K562 (cell line): ENCODE measurements around the gene BAIAP2. TPM values are rescaled to one million over a fixed set of nuclear protein-coding genes. Genes with fewer than 3 reads are reported as not detected.

Experiments
- ATAC-seq: fragments of 200-7000 bp; cut with Tn5 transposase; 3 replicates; pipeline ENCODE4 v1.9.1; 2020; ENCODE audit warnings: moderate library complexity
- BruUV-seq: library from RNA; stranded (reverse); fragments of 400-500 nt; replicated peaks from 2 replicates; lab custom pipeline; 2021; lab: Mats Ljungman, UMichigan
- CTCF ChIA-PET: fragments of 300-600 bp; formaldehyde crosslinking; extraction: SDS; loops from one replicate; lab custom pipeline; 2021; ENCODE audit warnings: low intra/inter-chr PET ratio; lab: Yijun Ruan, JAX
- POLR2A ChIA-PET: fragments of 300-600, 350-650 bp; sonication (Branson Sonifier 250); formaldehyde crosslinking; extraction: SDS; loops from one replicate; lab custom pipeline; 2021; ENCODE audit warnings: antibody characterized with exemption, inconsistent platforms; lab: Yijun Ruan, JAX
- DNase-seq, 4 experiments: peaks; one replicate each; pipeline versions ENCODE4 v3.0.0 to v3.0.0-alpha.2; 2011 to 2018; ENCODE audit warnings: low spot score in 3 of 4, mixed read lengths in 3 of 4; ENCODE audit errors: extremely low read depth in 1 of 4
- FAIRE-seq: peaks from 2 replicates; lab custom pipeline; 2011; peaks lifted over from hg19 to GRCh38; lab: Jason Lieb, UNC
- H2AFZ ChIP-seq: 2 replicates; pipeline ENCODE4 v1.6.0; 2011; ENCODE audit warnings: low read depth, low read length, control low read depth, inconsistent platforms
- H3K27ac ChIP-seq: fragments of 200-600 bp; 3 replicates; pipeline ENCODE4 v1.8.0; 2011; ENCODE audit warnings: low read depth, mild to moderate bottlenecking, control low read depth, inconsistent platforms, low read length, moderate library complexity, mixed read lengths; ENCODE audit errors: extremely low read depth
- H3K27me3 ChIP-seq, 2 experiments: fragments of 300-600 bp in 1 of 2; 2 replicates in 1 of 2; 3 replicates in 1 of 2; pipeline versions ENCODE4 v1.6.0 to v1.8.0; 2011; ENCODE audit warnings: inconsistent platforms in 2 of 2, low read length in 2 of 2, mild to moderate bottlenecking in 1 of 2, mixed read lengths in 1 of 2, moderate library complexity in 1 of 2; ENCODE audit not compliant: control insufficient read depth in 2 of 2, insufficient read depth in 2 of 2
- H3K36me3 ChIP-seq: fragments of 300-600 bp; 3 replicates; pipeline ENCODE4 v1.8.0; 2011; ENCODE audit warnings: mild to moderate bottlenecking, low read length, inconsistent platforms; ENCODE audit not compliant: control insufficient read depth, insufficient read depth
- H3K4me1 ChIP-seq, 2 experiments: fragments of 200-600 bp in 1 of 2; replicated peaks in 1 of 2; 2 replicates in 1 of 2; 3 replicates in 1 of 2; pipeline versions ENCODE4 v1.5.1 to v1.8.0; 2011; ENCODE audit warnings: inconsistent platforms in 2 of 2, low read length in 2 of 2, mild to moderate bottlenecking in 1 of 2, mixed read lengths in 1 of 2, moderate library complexity in 1 of 2; ENCODE audit not compliant: control insufficient read depth in 2 of 2, insufficient read depth in 2 of 2
- H3K4me2 ChIP-seq: 2 replicates; pipeline ENCODE4 v1.6.1; 2011; ENCODE audit warnings: low read length, control low read depth, inconsistent platforms, mixed read lengths; ENCODE audit not compliant: insufficient read depth
- H3K4me3 ChIP-seq: fragments of 200-600 bp; sonication (generic), shearing (Covaris generic); 2 replicates; pipeline ENCODE4 v1.5.1; 2016; ENCODE audit warnings: control low read depth, inconsistent platforms
- H3K79me2 ChIP-seq: fragments of 200-600 bp; 3 replicates; pipeline ENCODE4 v1.8.0; 2011; ENCODE audit warnings: low read length, inconsistent platforms; ENCODE audit not compliant: control insufficient read depth, insufficient read depth
- H3K9ac ChIP-seq, 2 experiments: 2 replicates each; pipeline versions ENCODE4 v1.6.0 to v1.6.1; 2011; ENCODE audit warnings: low read depth in 2 of 2, low read length in 2 of 2, control low read depth in 1 of 2, inconsistent platforms in 1 of 2, mild to moderate bottlenecking in 1 of 2, mixed read lengths in 1 of 2; ENCODE audit not compliant: insufficient read depth in 1 of 2
- H3K9me1 ChIP-seq: one replicate; pipeline ENCODE4 v1.6.0; 2011; ENCODE audit warnings: inconsistent platforms, mild to moderate bottlenecking, low read length, moderate library complexity; ENCODE audit not compliant: control insufficient read depth, insufficient read depth
- H3K9me3 ChIP-seq: replicated peaks from 2 replicates; pipeline ENCODE4 v1.5.1; 2011; ENCODE audit warnings: low read depth, low read length, inconsistent platforms; ENCODE audit not compliant: control insufficient read depth, insufficient read depth
- H4K20me1 ChIP-seq: replicated peaks from 2 replicates; pipeline ENCODE4 v1.6.1; 2011; ENCODE audit warnings: low read length, inconsistent platforms, mixed read lengths; ENCODE audit not compliant: control insufficient read depth, insufficient read depth
- CC2D1A ChIP-seq: fragments of 450-650 bp; IDR thresholded peaks from 2 replicates; pipeline ENCODE4 v1.6.1; 2017; ENCODE audit warnings: mild to moderate bottlenecking
- ELF4 ChIP-seq: fragments of 450-650 bp; formaldehyde crosslinking; IDR thresholded peaks from 2 replicates; pipeline ENCODE4 v1.4.0; 2022; ENCODE audit warnings: missing genetic modification characterization
- FOS ChIP-seq: IDR thresholded peaks from 3 replicates; pipeline ENCODE4 v1.6.1; 2011; ENCODE audit not compliant: insufficient read length; ENCODE audit errors: extremely low read depth
- MTF1 ChIP-seq: fragments of 250-450 bp; sonication (Bioruptor Pico); IDR thresholded peaks from 2 replicates; pipeline ENCODE4 v1.9.0; 2021; ENCODE audit warnings: moderate library complexity, mild to moderate bottlenecking, inconsistent platforms, borderline replicate concordance
- NELFE ChIP-seq: IDR thresholded peaks from 2 replicates; pipeline ENCODE4 v1.6.1; 2011; ENCODE audit warnings: mild to moderate bottlenecking; ENCODE audit not compliant: insufficient read depth, insufficient read length
- SREBF1 ChIP-seq: fragments of 150-350 bp; IDR thresholded peaks from 2 replicates; pipeline ENCODE4 v1.6.1; 2014; ENCODE audit warnings: antibody characterized with exemption, low read depth, low read length, borderline replicate concordance
- ZNF780A ChIP-seq: fragments of 250-450 bp; sonication (Bioruptor Pico); IDR thresholded peaks from 2 replicates; pipeline ENCODE4 v1.5.0; 2021; ENCODE audit warnings: mild to moderate bottlenecking
- WGBS: fragments of 100-300 bp; shearing (Covaris generic); methylation state at CpG from one replicate; pipeline ENCODE4 v1.1.6; 2016; ENCODE audit warnings: low coverage, mixed read lengths; ENCODE audit not compliant: insufficient coverage; ENCODE audit errors: missing lambda C conversion rate; 5-methylcytosine and 5-hydroxymethylcytosine counted together
- in situ Hi-C: fragments of 300-500 bp; cut with MboI; formaldehyde crosslinking; loops from 4 replicates; pipeline ENCODE4 v1.15.0; 2018; ENCODE audit warnings: inconsistent platforms, mixed read lengths
- intact Hi-C: fragments of 100-400 bp; cut with micrococcal nuclease; formaldehyde crosslinking; loops from 2 replicates; pipeline ENCODE4 v1.14.2; 2022
- polyA plus RNA-seq, 8 experiments: library from polyadenylated mRNA; depleted of rRNA in 4 of 8; stranded (reverse) in 5 of 8; unstranded in 3 of 8; fragments of >200 nt; fragmentation: Nextera tagmentation in 2 of 8; fragmentation: Illumina TruSeq in 1 of 8; extraction: Ambion mirVana in 2 of 8; extraction: Trizol in 1 of 8; gene quantifications; 2 replicates each; pipeline versions ENCODE4 v1.2.1 to v1.2.3, GENCODE V29; 2011 to 2014; ENCODE audit warnings: inconsistent platforms in 1 of 8, missing spikeins in 1 of 8
- total RNA-seq, 7 experiments: library from RNA; depleted of rRNA in 6 of 7; stranded (reverse); fragments of >200 nt in 6 of 7; fragmentation: Illumina TruSeq in 2 of 7; extraction: Trizol in 2 of 7; gene quantifications; 2 replicates each; pipeline versions ENCODE4 v1.2.1 to v1.2.3, GENCODE V29; 2011 to 2021; ENCODE audit warnings: low replicate concordance in 1 of 7
- TF ChIP-seq, protein P1 (sequence below): fragments of 450-650 bp; formaldehyde crosslinking; IDR thresholded peaks from 2 replicates; pipeline ENCODE4 v1.4.0; 2022; ENCODE audit warnings: mild to moderate bottlenecking, moderate library complexity

BAIAP2 gene
- total and polyA plus RNA-seq, 9 of the 15 experiments (the other 6 are each of a cell fraction or from before 2014, with no cell fraction given): 2.3 to 51.6 (median 18.4) TPM

DNA sequence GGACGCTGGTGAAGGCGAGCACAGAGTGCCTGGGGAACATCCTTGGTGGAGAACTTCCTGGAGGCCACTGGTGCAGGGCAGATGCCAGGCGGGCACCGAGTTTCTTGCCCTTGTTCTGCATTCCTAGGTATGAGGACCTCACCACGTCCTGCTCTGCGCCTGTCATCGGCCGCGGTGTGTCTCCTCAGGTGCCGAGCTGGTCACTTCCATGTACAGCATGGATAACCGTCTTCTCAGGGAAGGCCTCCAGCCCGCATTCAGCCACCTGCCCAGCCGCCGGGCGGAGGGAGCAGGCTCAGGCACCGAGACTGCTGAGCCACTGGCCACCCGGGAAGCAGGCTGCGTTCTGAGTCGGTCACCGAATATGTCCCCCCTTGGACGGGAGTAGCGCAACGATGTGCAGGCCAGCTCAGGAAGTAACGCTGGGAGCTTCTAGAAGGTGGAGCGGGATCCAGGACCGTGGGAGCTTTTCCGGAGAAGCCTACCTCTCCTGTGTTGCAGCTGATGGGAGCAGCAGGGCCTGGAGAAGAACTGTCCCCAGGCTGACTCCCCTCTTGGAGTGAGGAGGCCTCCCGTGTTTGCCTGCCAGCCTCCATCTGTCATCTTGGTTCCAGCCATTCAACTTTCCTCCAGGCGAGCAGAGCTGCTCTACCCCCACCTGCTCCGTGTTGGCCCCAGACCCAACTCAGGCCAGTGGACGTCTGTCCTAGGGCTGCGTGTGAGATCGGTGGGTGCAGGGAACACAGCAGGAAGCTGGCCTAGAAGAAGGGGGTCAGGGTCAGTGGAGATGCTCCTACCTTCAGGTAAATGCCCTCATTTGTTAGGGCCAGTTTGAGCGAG, 2.1 kb upstream of the BAIAP2 start:
- CTCF ChIA-PET: no interaction called here
- 74% methylated on average over 28 of the region's 34 CpGs for WGBS
- no peaks in the 10 kb centered on the region for H3K9me1 ChIP-seq
- no peak overlapping the region for H3K27ac ChIP-seq
- no peak overlapping the region for H3K4me2 ChIP-seq
- no peak overlapping the region for H2AFZ ChIP-seq
- TF ChIP-seq FOS (no peak), ELF4 (CRISPR knock-in tag) (no peak), NELFE (no peak), CC2D1A (no peak), ZNF780A (CRISPR knock-in tag) (no peak), MTF1 (no peak), SREBF1 (no peak)
- TF ChIP-seq, protein P1, sequence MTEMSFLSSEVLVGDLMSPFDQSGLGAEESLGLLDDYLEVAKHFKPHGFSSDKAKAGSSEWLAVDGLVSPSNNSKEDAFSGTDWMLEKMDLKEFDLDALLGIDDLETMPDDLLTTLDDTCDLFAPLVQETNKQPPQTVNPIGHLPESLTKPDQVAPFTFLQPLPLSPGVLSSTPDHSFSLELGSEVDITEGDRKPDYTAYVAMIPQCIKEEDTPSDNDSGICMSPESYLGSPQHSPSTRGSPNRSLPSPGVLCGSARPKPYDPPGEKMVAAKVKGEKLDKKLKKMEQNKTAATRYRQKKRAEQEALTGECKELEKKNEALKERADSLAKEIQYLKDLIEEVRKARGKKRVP: no peak
- TF ChIP-seq, all 486 proteins: peak for 0
- Histone ChIP-seq H3K36me3 (peaks cover 14% of the 10 kb centered on the region; the same call in 2 of the 3 replicates), H3K9me3 (no peaks in the 10 kb centered on the region), H3K79me2 (peaks cover 30% of the 10 kb centered on the region), H3K4me1 (peaks cover 13 to 68% of the 10 kb centered on the region in 2 experiments), H3K9ac (no peak overlapping the region), H4K20me1 (peaks cover 16% of the 10 kb centered on the region; the same call in 1 of the 2 replicates), H3K4me3 (no peak overlapping the region), H3K27me3 (no peaks in the 10 kb centered on the region)
- in situ Hi-C loops (no loop called here), intact Hi-C loops (no loop called here)
- DNase-seq: no peak
- POLR2A ChIA-PET: interaction anchor here (0.6 to 1.1 kb wide), 6 partner anchors 14 to 1822 kb away, joined by 3 to 4 read pairs (median 3); no protein-coding TSS in a partner anchor
- no peak for FAIRE-seq
- BruUV-seq: TSS peak; percentile 34
- no peak for ATAC-seq
